ENCODE data around the gene TSC22D3. TPM values are rescaled to one million over a fixed set of nuclear protein-coding genes. Genes with fewer than 3 reads are reported as not detected.

The TSC22D3 gene
- total RNA-seq, 1 donor from 2014 or later = 17.4 TPM

- no peak for DNase-seq
- intact Hi-C loops (cut with micrococcal nuclease) = loop anchor here (10.0 kb wide), 1 partner anchor 878 kb away; no protein-coding TSS in a partner anchor
- peaks cover 12% of the 10 kb centered on the region for H3K4me1 Mint-ChIP-seq
- H3K27ac Mint-ChIP-seq = no peak overlapping the region
- no peaks in the 10 kb centered on the region for H3K36me3 Mint-ChIP-seq (ENCODE audit: low read depth)
- H3K4me3 Mint-ChIP-seq = no peak overlapping the region
- H3K9me3 Mint-ChIP-seq = no peaks in the 10 kb centered on the region
- peaks cover 17% of the 10 kb centered on the region for H3K27me3 Mint-ChIP-seq
These were observed 2.4 kb downstream of the TSC22D3 start for GRCh38 chrX:107773206-107773605.

DNA sequence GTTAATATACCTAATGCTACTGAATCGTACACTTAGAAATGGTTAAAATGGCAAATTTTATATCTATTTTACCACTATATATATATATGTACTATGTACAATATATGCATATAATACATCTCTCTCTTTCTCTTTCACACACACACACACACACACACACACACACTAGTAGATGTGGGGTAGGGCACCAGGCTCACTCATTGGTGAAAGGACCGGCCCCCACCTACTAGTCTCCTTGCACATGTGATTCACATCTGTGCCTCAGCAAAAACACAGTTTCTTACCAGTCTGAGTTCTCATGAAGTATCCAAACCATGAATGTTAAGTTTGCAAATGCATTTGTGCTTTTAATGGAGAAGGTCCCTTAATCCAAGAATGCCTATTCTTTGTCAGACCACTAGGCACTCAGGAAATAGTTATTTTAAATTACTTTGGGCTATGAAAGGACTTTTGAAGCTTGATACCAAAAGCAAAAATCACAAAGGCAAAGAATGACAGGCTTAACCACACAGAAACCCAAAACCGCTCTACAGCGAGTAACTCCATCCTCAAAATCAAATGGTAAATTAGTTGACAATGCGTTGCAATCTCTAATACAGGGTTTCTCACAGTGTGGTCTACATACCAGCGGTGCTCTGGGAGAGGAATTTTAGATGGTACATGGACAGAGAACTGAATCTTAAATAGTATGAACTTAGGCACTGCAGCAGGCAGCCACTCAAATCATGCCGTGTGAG lies 5.8 kb downstream of the TSC22D3 start:
- no peaks in the 10 kb centered on the region for H3K36me3 Mint-ChIP-seq (ENCODE audit: low read depth)
- no peak overlapping the region for H3K4me3 Mint-ChIP-seq
- H3K4me1 Mint-ChIP-seq = no peaks in the 10 kb centered on the region
- DNase-seq = no peak
- no peaks in the 10 kb centered on the region for H3K9me3 Mint-ChIP-seq
- no peak overlapping the region for H3K27ac Mint-ChIP-seq
- peaks cover 12% of the 10 kb centered on the region for H3K27me3 Mint-ChIP-seq
- intact Hi-C loops (cut with micrococcal nuclease) = loop anchor here (10.0 kb wide), 1 partner anchor 875 kb away; no protein-coding TSS in a partner anchor

- Mint-ChIP-seq H3K27ac (no peak overlapping the region), H3K36me3 (ENCODE audit: low read depth) (no peaks in the 10 kb centered on the region), H3K4me3 (no peak overlapping the region), H3K27me3 (peaks cover 8% of the 10 kb centered on the region), H3K4me1 (no peaks in the 10 kb centered on the region), H3K9me3 (no peaks in the 10 kb centered on the region)
- intact Hi-C loops (cut with micrococcal nuclease) = no loop called here
- DNase-seq = no peak
These were observed 7.5 kb downstream of the TSC22D3 start for GRCh38 chrX:107768051-107768450.

GRCh38 chrX:107766470-107767150 lies 9.0 kb downstream of the TSC22D3 start:
- no peak for DNase-seq
- H3K4me3 Mint-ChIP-seq = no peak overlapping the region
- H3K9me3 Mint-ChIP-seq = no peaks in the 10 kb centered on the region
- no peak overlapping the region for H3K27ac Mint-ChIP-seq
- H3K27me3 Mint-ChIP-seq = peaks cover 6% of the 10 kb centered on the region
- H3K4me1 Mint-ChIP-seq = no peaks in the 10 kb centered on the region
- intact Hi-C loops (cut with micrococcal nuclease) = no loop called here
- H3K36me3 Mint-ChIP-seq (ENCODE audit: low read depth) = no peaks in the 10 kb centered on the region

DNA sequence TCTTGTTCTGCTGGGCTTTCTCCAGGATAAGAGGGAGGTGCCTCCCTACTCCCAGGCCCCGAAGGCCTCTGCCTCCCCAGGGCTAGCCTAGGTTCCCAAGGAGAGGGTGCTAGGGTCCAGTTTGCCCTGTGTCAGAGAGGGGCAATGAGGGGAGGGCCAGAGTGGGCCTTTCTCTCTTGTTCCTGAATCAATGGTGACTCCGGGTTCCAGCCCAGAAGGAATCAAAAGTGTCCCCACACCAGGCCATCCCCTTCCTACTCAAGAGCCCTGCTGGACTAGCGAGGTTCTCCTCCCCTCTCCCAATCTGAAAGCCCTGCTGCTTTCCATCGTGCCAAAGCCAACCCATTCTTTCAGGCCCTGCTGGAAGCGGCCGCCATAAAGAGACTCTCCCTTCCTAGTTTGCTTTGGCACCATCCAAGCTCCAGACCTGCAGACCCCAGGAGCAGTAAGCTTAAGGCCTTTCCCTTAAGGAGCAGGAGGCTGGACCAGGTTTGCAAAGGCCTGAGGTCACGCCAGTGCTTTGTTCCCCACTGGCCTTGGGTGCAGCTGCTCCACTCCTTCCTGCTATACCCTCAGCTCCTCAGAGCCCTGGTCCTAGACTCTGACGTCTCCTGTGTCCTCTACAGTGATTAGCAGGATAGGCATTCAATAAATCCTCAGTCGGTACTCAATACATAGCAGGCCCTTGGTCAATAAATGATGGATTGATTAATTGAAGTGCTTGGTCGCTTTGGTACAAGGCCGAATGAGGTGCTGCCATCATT lies 10.6 kb downstream of the TSC22D3 start:
- intact Hi-C loops (cut with micrococcal nuclease) = no loop called here
- Mint-ChIP-seq H3K27ac (no peak overlapping the region), H3K27me3 (peaks cover 1% of the 10 kb centered on the region), H3K4me3 (no peak overlapping the region), H3K9me3 (no peaks in the 10 kb centered on the region), H3K4me1 (no peaks in the 10 kb centered on the region), H3K36me3 (ENCODE audit: low read depth) (no peaks in the 10 kb centered on the region)
- no peak for DNase-seq

DNA sequence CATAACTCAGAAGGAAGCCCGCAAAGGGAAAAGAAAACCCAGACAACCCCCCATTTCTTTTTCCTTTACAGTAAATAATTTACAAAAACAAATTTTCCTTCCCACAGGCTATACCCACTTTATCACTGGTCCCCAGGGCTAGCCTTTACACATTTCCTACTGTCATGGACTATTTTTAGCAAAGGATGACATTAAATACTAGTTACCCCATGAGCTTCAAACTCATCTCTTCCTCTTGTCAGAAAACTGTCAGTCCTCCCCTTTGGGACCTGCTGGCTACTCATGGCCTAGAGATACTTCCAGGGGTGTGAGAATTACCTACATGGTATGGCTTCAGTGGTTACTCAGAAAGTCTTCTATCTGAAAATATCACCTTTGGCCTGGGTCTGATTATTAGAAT lies 11.9 kb downstream of the TSC22D3 start:
- no peak for DNase-seq
- intact Hi-C loops (cut with micrococcal nuclease) = no loop called here
- Mint-ChIP-seq H3K4me1 (no peaks in the 10 kb centered on the region), H3K27me3 (peaks cover 1% of the 10 kb centered on the region), H3K27ac (no peak overlapping the region), H3K9me3 (no peaks in the 10 kb centered on the region), H3K4me3 (no peak overlapping the region), H3K36me3 (ENCODE audit: low read depth) (no peaks in the 10 kb centered on the region)

DNA sequence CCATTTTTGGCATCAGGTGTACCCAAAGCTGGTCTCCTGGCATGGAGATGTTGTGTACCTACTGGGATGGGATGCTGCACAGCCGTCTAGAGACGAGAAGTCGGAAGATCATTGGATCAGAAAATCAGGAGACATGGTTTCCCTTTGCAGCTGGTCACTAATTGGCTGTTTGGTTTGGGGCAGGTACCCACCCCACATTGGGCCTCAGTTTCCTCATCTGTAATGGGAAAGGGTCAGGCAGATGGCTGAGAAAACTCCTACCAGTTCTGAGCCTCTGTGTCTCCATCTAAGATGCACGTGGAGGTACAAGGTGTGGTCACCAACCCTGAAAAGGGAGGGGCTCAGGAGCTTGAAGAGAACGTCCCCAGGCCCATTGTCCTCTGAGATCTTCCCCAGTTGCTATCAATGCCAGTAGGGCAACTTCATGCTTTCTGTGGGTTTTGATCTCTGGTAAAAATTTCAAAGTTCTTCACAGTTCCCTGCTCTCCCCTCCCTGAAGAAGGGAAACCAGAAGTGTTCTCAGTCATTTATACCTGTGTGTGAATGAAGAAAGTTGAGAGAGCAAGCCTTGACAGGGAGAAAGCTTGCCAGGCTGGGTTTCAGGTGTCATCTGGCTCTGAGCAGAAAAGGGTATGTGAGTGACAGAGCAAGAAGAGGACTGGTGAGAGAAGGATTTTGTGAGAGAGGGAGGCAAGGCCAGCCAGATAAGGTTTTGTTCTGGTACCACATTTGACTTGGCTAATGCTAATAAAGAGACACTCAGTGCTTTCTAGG lies 15.1 kb downstream of the TSC22D3 start:
- intact Hi-C loops (cut with micrococcal nuclease) = no loop called here
- Mint-ChIP-seq H3K27ac (no peak overlapping the region), H3K4me1 (peaks cover 2% of the 10 kb centered on the region)

DNA sequence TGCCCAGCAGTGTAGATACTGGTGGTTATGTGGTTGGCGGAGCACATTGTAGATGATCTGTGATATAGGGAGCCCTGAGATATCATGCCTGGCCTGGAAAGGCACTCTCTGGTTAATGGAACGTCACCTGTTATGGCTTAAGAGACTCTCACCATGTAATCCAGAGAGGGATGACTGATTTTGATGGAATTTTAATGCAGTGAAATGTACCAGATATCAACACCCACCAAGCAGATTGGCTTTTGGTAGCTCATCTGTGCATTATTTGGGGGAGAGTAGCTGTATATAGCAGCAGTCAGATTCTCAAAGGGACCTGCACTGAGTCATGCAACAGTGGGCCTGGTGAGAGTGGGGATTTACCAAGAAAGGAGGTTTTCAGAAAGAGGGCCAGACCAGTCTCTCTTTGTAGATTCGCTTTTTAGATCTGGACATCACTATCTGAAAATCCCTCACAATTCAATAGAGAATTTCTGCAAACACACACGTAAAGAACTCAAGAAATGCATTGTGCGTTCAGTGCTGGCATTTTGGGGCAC lies 17.3 kb downstream of the TSC22D3 start:
- Mint-ChIP-seq H3K27ac (no peak overlapping the region), H3K9me3 (no peaks in the 10 kb centered on the region), H3K4me3 (no peak overlapping the region), H3K4me1 (peaks cover 6% of the 10 kb centered on the region), H3K36me3 (ENCODE audit: low read depth) (no peaks in the 10 kb centered on the region), H3K27me3 (no peaks in the 10 kb centered on the region)
- no peak for DNase-seq
- intact Hi-C loops (cut with micrococcal nuclease) = no loop called here

More for the DNA sequence above, 15.1 kb downstream of the TSC22D3 start:
- H3K9me3 Mint-ChIP-seq = no peaks in the 10 kb centered on the region
- H3K4me3 Mint-ChIP-seq = no peak overlapping the region
- no peaks in the 10 kb centered on the region for H3K36me3 Mint-ChIP-seq (ENCODE audit: low read depth)
- no peak for DNase-seq
- peaks cover 1% of the 10 kb centered on the region for H3K27me3 Mint-ChIP-seq

- intact Hi-C loops (cut with micrococcal nuclease) = no loop called here
- peaks cover 6% of the 10 kb centered on the region for H3K4me1 Mint-ChIP-seq
- no peaks in the 10 kb centered on the region for H3K9me3 Mint-ChIP-seq
- DNase-seq = no peak
- H3K27me3 Mint-ChIP-seq = no peaks in the 10 kb centered on the region
- H3K4me3 Mint-ChIP-seq = no peak overlapping the region
- H3K27ac Mint-ChIP-seq = no peak overlapping the region
- no peaks in the 10 kb centered on the region for H3K36me3 Mint-ChIP-seq (ENCODE audit: low read depth)
These were observed 19.9 kb downstream of the TSC22D3 start for GRCh38 chrX:107755721-107756120.

DNA sequence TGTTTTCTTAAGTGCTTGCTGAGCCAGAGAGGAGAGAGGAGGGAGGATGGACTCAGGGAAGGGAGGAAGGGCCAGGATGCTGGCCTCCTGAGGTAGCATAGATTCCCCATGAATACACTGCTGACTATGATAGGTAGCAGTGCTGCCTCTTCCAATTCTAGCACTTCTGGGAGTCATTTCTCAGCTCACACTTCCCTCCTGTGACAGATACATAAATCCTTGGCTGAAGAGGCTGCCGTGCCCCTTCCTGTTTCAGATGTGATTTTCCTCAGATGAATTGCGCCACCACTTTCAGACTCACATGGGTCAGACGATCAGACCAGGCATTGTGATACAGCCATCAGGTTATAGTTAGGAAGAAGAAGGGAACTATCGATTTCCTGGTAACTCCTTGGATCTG lies 22.4 kb downstream of the TSC22D3 start:
- H3K27ac Mint-ChIP-seq = no peak overlapping the region
- intact Hi-C loops (cut with micrococcal nuclease) = no loop called here

GRCh38 chrX:107752714-107753113 lies 22.9 kb downstream of the TSC22D3 start:
- Mint-ChIP-seq H3K4me1 (peaks cover 6% of the 10 kb centered on the region), H3K27ac (no peak overlapping the region), H3K36me3 (ENCODE audit: low read depth) (no peaks in the 10 kb centered on the region), H3K27me3 (no peaks in the 10 kb centered on the region), H3K9me3 (no peaks in the 10 kb centered on the region), H3K4me3 (no peak overlapping the region)
- no peak for DNase-seq
- intact Hi-C loops (cut with micrococcal nuclease) = no loop called here

More for the DNA sequence above, 22.4 kb downstream of the TSC22D3 start:
- Mint-ChIP-seq H3K4me3 (no peak overlapping the region), H3K36me3 (ENCODE audit: low read depth) (no peaks in the 10 kb centered on the region), H3K27me3 (no peaks in the 10 kb centered on the region), H3K9me3 (no peaks in the 10 kb centered on the region), H3K4me1 (peaks cover 6% of the 10 kb centered on the region)
- no peak for DNase-seq

GRCh38 chrX:107752043-107752442 lies 23.5 kb downstream of the TSC22D3 start:
- DNase-seq = no peak
- peaks cover 6% of the 10 kb centered on the region for H3K4me1 Mint-ChIP-seq
- intact Hi-C loops (cut with micrococcal nuclease) = no loop called here
- H3K4me3 Mint-ChIP-seq = no peak overlapping the region
- peak overlapping the region; percentile 29 for H3K27ac Mint-ChIP-seq
- no peaks in the 10 kb centered on the region for H3K36me3 Mint-ChIP-seq (ENCODE audit: low read depth)
- H3K27me3 Mint-ChIP-seq = no peaks in the 10 kb centered on the region
- H3K9me3 Mint-ChIP-seq = no peaks in the 10 kb centered on the region

GRCh38 chrX:107750861-107751445 lies 24.6 kb downstream of the TSC22D3 start:
- Mint-ChIP-seq H3K27me3 (no peaks in the 10 kb centered on the region), H3K4me3 (no peak overlapping the region), H3K36me3 (ENCODE audit: low read depth) (no peaks in the 10 kb centered on the region), H3K4me1 (peaks cover 6% of the 10 kb centered on the region), H3K27ac (no peak overlapping the region), H3K9me3 (no peaks in the 10 kb centered on the region)
- no peak for DNase-seq
- intact Hi-C loops (cut with micrococcal nuclease) = no loop called here
